Measurements from ENCODE around the gene NRXN3.

Gene NRXN3

GRCh38 chr14:78644824-78645559, 474.8 kb downstream of the NRXN3 start:
- TF ChIP-seq JUND (IDR thresholded peaks at IDR 0.05; ENCODE audit: low read depth): no peak
- in situ Hi-C loops (cut with HindIII; ENCODE audit: low pct_unique_long_range_greater_than_20kb, low sequenced_read_pairs): no loop called here
- no peak for DNase-seq (ENCODE audit: low read depth in 1 of 2, low spot score in 1 of 2)

DNA sequence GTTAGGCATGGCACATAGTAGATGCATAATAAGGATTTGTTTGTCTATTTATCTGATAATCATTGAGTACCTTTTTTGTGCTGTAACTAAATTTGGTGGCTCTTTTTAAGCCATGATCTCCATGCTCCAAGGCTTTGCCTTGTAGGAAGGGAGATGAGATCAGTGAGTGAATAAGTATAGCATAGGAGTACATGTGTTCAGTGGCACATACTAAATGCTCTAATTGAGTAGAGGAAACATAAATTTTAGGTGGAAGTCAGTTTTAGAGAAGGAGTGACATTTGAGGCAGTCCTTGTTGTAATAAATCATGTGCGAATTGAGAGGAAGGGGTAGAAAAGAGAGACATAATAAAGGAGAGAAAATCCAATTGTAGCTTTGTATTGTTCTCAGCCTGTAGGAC, 482.6 kb downstream of the NRXN3 start:
- in situ Hi-C loops (cut with HindIII; ENCODE audit: low pct_unique_long_range_greater_than_20kb, low sequenced_read_pairs): no loop called here
- TF ChIP-seq JUND (IDR thresholded peaks at IDR 0.05; ENCODE audit: low read depth): no peak

DNA sequence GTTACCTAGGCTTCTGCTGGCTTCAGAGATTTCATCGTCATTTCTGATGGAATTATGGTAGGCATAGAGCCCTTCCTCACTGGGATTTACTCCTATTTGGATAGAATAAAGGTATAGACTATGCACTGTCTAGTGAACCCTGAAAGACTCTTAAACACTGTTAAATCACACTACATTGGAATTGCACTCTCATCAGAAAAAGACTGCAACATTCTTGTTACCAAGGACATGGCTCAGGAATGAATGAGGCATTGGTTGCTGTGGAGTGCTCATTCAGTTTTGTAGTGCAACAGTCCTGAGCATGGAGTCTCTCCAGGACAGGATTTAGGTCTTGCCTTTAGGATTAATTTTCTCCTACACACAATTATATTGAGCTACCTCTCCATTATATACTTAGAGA, 483.0 kb downstream of the NRXN3 start:
- no peak for DNase-seq (ENCODE audit: low read depth in 1 of 2, low spot score in 1 of 2)
- in situ Hi-C loops (cut with HindIII; ENCODE audit: low pct_unique_long_range_greater_than_20kb, low sequenced_read_pairs): no loop called here
- no peak for TF ChIP-seq JUND (IDR thresholded peaks at IDR 0.05; ENCODE audit: low read depth)

More for the DNA sequence above, 482.6 kb downstream of the NRXN3 start:
- no peak for DNase-seq (ENCODE audit: low read depth in 1 of 2, low spot score in 1 of 2)

- DNase-seq (ENCODE audit: low read depth in 1 of 2, low spot score in 1 of 2): no peak
- in situ Hi-C loops (cut with HindIII; ENCODE audit: low pct_unique_long_range_greater_than_20kb, low sequenced_read_pairs): no loop called here
- TF ChIP-seq JUND (IDR thresholded peaks at IDR 0.05; ENCODE audit: low read depth): no peak
Observed at GRCh38 chr14:78657451-78657850, 487.3 kb downstream of the NRXN3 start.

DNA sequence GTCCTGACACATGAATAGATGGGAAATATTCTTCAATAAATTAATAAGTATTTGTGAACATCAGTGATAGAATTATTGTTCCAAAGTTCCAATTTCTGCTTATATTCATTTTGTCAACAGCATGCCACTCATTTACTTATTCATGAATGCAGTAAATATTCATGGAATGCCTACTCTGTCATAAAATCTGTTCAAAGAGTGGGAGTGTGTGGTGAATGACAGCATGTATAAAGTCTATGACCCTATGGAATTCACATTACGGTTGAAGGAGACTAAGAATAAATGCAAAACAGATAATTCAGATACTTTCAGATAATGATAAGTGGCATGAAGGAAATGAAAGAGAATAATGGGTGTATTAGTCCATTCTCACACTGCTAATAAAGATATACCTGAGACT, 494.7 kb downstream of the NRXN3 start:
- DNase-seq (ENCODE audit: low read depth in 1 of 2, low spot score in 1 of 2): no peak
- in situ Hi-C loops (cut with HindIII; ENCODE audit: low pct_unique_long_range_greater_than_20kb, low sequenced_read_pairs): no loop called here
- no peak for TF ChIP-seq JUND (IDR thresholded peaks at IDR 0.05; ENCODE audit: low read depth)

DNA sequence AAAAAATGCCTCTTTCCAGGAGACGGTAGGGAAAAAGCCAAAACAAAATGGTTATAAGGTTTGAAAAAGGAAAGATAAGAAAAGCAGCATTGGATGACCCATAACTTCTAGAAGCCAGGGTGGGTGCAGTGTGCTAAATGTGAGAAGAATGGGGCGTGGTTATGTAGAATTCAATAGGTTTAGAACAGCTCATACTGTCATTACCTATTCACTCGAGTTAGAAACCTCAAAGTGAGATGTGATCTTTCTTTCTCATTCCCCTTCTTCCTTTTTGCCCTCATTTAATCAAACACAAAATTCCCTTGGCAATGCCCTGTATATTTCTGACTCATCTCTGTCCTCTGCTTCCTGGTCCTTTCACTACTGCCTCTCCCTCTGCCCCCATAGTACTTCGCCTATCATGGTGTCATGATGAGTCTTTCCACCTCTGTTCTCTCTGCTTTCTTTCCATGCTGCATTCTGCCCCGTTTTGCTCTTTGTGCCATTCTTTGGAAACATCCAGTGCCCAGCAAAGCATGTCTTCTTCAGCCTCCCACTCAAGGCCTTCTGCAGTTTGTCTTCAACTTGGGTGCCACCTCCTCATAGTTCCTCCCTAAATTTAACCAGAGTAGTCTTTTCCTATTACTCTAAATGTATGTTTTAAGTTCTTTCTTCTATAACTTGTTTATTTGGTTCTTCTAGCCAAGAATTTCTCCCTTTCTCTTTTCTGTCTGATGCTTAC, 496.3 kb downstream of the NRXN3 start:
- DNase-seq (ENCODE audit: low read depth in 1 of 2, low spot score in 1 of 2): no peak
- in situ Hi-C loops (cut with HindIII; ENCODE audit: low pct_unique_long_range_greater_than_20kb, low sequenced_read_pairs): no loop called here
- no peak for TF ChIP-seq JUND (IDR thresholded peaks at IDR 0.05; ENCODE audit: low read depth)

DNA sequence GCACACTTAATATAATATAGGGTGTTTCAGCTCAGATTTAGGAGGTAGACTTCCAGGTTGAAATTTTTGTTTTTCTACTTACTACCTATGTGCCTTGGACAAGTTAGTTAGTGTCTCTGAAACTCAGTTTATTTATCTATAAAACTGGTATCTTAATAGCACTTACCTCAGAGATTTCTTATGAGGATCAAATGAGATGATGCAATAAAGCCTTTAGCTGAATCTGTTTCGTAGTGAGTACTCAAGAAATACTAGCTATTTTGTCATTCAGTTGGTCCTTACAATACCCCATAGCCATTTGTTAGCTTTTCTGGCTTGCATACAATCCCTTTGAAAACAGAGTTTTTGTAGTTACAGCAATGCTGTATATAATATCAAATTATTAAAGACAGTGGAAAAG, 497.0 kb downstream of the NRXN3 start:
- DNase-seq (ENCODE audit: low read depth in 1 of 2, low spot score in 1 of 2): no peak
- TF ChIP-seq JUND (IDR thresholded peaks at IDR 0.05; ENCODE audit: low read depth): no peak
- in situ Hi-C loops (cut with HindIII; ENCODE audit: low pct_unique_long_range_greater_than_20kb, low sequenced_read_pairs): no loop called here

DNA sequence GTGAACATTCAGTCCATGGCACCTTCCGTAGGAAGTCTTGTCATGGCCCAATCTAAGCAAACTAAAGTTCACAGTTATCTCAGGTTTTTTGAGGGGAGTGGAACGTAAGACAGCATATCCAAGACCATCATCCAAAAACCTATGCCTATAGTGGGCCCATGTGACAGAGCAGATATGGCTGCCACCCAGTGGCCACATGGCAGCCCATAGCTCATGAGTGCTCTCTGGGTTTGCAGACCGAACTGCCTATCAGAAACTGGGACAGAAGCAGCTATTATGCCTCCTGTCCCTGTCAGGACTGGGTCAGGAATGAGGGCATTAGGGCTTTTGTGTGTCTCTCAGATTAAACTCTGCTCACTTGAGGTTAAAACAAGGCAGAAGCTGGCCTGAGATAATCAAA, 503.7 kb downstream of the NRXN3 start:
- DNase-seq (ENCODE audit: low read depth in 1 of 2, low spot score in 1 of 2): no peak
- in situ Hi-C loops (cut with HindIII; ENCODE audit: low pct_unique_long_range_greater_than_20kb, low sequenced_read_pairs): no loop called here
- no peak for TF ChIP-seq JUND (IDR thresholded peaks at IDR 0.05; ENCODE audit: low read depth)

- in situ Hi-C loops (cut with HindIII; ENCODE audit: low pct_unique_long_range_greater_than_20kb, low sequenced_read_pairs): no loop called here
- TF ChIP-seq JUND (IDR thresholded peaks at IDR 0.05; ENCODE audit: low read depth): no peak
- DNase-seq (ENCODE audit: low read depth in 1 of 2, low spot score in 1 of 2): no peak
Observed at GRCh38 chr14:78674820-78675219, 504.6 kb downstream of the NRXN3 start.

- in situ Hi-C loops (cut with HindIII; ENCODE audit: low pct_unique_long_range_greater_than_20kb, low sequenced_read_pairs): no loop called here
- TF ChIP-seq JUND (IDR thresholded peaks at IDR 0.05; ENCODE audit: low read depth): no peak
- DNase-seq (ENCODE audit: low read depth in 1 of 2, low spot score in 1 of 2): no peak
Observed at GRCh38 chr14:78683206-78683605, 513.0 kb downstream of the NRXN3 start.

- no peak for TF ChIP-seq JUND (IDR thresholded peaks at IDR 0.05; ENCODE audit: low read depth)
- no peak for DNase-seq (ENCODE audit: low read depth in 1 of 2, low spot score in 1 of 2)
- in situ Hi-C loops (cut with HindIII; ENCODE audit: low pct_unique_long_range_greater_than_20kb, low sequenced_read_pairs): no loop called here
Observed at GRCh38 chr14:78683981-78684380, 513.8 kb downstream of the NRXN3 start.

DNA sequence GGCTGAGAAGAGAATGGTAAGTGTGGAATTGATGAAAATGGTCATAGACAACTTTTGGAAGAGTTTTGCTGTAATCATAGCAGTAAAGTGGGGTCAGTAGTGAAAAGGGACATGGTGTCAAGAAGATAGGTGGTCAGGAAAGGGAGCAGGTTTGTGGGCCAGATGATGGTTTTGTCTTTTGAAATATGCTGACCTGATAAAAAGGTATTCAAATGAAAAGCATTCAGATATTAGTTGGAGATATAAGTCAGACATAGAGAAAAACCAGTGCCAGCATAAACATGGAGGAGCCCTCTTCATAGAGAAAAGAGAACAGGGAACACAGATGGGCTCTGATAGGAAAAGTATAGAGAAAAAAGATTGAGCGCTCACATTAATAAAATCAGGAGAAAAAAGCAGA, 518.3 kb downstream of the NRXN3 start:
- in situ Hi-C loops (cut with HindIII; ENCODE audit: low pct_unique_long_range_greater_than_20kb, low sequenced_read_pairs): no loop called here
- TF ChIP-seq JUND (IDR thresholded peaks at IDR 0.05; ENCODE audit: low read depth): no peak
- no peak for DNase-seq (ENCODE audit: low read depth in 1 of 2, low spot score in 1 of 2)

GRCh38 chr14:78690836-78691235, 520.7 kb downstream of the NRXN3 start:
- DNase-seq (ENCODE audit: low read depth in 1 of 2, low spot score in 1 of 2): no peak
- TF ChIP-seq JUND (IDR thresholded peaks at IDR 0.05; ENCODE audit: low read depth): no peak
- in situ Hi-C loops (cut with HindIII; ENCODE audit: low pct_unique_long_range_greater_than_20kb, low sequenced_read_pairs): no loop called here

Measured in T47D (cell line).